Cortex of kidney (tissue), 1 donor: Measurements from ENCODE around the gene ZNF783.
"Not testable (repeated sequence)": the region's sequence is repeated elsewhere in the genome, so short reads cannot be mapped to it uniquely, and the experiment has no call there.

Experiments used
- DNase-seq: peaks from one replicate; lab custom pipeline; 2025; lab: John Stamatoyannopoulos, UW

ZNF783 gene

GRCh38 chr7:149330914-149331567, 69.0 kb downstream of the ZNF783 start:
- no peak for DNase-seq

- DNase-seq = not testable (repeated sequence)
Measured at GRCh38 chr7:149332602-149333320, 70.8 kb downstream of the ZNF783 start.

- DNase-seq = no peak
Measured at GRCh38 chr7:149333321-149333717, 71.3 kb downstream of the ZNF783 start.

GRCh38 chr7:149334219-149334618, 72.2 kb downstream of the ZNF783 start:
- no peak for DNase-seq
